Neural cell (in vitro differentiated cells): ENCODE data around the gene HMCN2. TPM values are rescaled to one million over a fixed set of nuclear protein-coding genes. Genes with fewer than 3 reads are reported as not detected.
"Not testable (repeated sequence)": the region's sequence is repeated elsewhere in the genome, so short reads cannot be mapped to it uniquely, and the experiment has no call there.

ENCODE experiments used
- H2AFZ ChIP-seq: fragments of 200-600, 300-800 bp; sonication (generic), shearing (Covaris generic); 2 replicates; pipeline ENCODE4 v1.6.0; 2014; ENCODE audit warnings: low read depth, mild to moderate bottlenecking, antibody characterized with exemption, low read length, moderate library complexity
- H3F3A ChIP-seq: fragments of 200-600 bp; shearing (Covaris generic); 2 replicates; pipeline ENCODE4 v1.6.1; 2016; ENCODE audit warnings: mild to moderate bottlenecking, moderate library complexity, mixed read lengths, antibody characterized with exemption, low read length; ENCODE audit not compliant: insufficient read depth, poor library complexity, severe bottlenecking
- H3K27ac ChIP-seq: fragments of 200-600, 300-800 bp; sonication (generic), shearing (Covaris generic); 2 replicates; pipeline ENCODE4 v1.5.1; 2014; ENCODE audit warnings: mild to moderate bottlenecking, low read length, moderate library complexity
- H3K27me3 ChIP-seq: fragments of 300-800, 200-600 bp; sonication (generic), shearing (Covaris generic); 2 replicates; pipeline ENCODE4 v1.6.0; 2014; ENCODE audit warnings: mild to moderate bottlenecking, low read depth, low read length, moderate library complexity; ENCODE audit not compliant: insufficient read depth
- H3K36me3 ChIP-seq: fragments of 300-800, 200-600 bp; sonication (generic), shearing (Covaris generic); 2 replicates; pipeline ENCODE4 v1.5.1; 2014; ENCODE audit warnings: mild to moderate bottlenecking, antibody characterized with exemption, low read length, moderate library complexity; ENCODE audit not compliant: insufficient read depth
- H3K4me2 ChIP-seq: fragments of 300-800, 200-600 bp; sonication (generic), shearing (Covaris generic); 2 replicates; pipeline ENCODE4 v1.6.0; 2014; ENCODE audit warnings: mild to moderate bottlenecking, low read length
- H3K4me3 ChIP-seq: fragments of 300-800, 200-600 bp; sonication (generic), shearing (Covaris generic); 2 replicates; pipeline ENCODE4 v1.5.1; 2014; ENCODE audit warnings: mild to moderate bottlenecking, low read length, moderate library complexity
- H3K79me2 ChIP-seq: fragments of 200-600 bp; shearing (Covaris generic); replicated peaks from 2 replicates; pipeline ENCODE4 v1.6.0; 2014; ENCODE audit warnings: mild to moderate bottlenecking, low read length, moderate library complexity; ENCODE audit not compliant: insufficient read depth
- H3K9ac ChIP-seq: fragments of 300-800, 200-600 bp; sonication (generic), shearing (Covaris generic); 2 replicates; pipeline ENCODE4 v1.6.1; 2016; ENCODE audit warnings: mild to moderate bottlenecking, low read length, mixed read lengths
- H3K9me2 ChIP-seq: fragments of 200-600 bp; shearing (Covaris generic); 2 replicates; pipeline ENCODE4 v1.6.1; 2016; ENCODE audit warnings: mild to moderate bottlenecking, low read length, mixed read lengths; ENCODE audit not compliant: insufficient read depth
- H3K9me3 ChIP-seq: fragments of 200-600, 300-800 bp; sonication (generic), shearing (Covaris generic); 2 replicates; pipeline ENCODE4 v1.6.1; 2016; ENCODE audit warnings: mild to moderate bottlenecking, mixed run types, low read length, moderate library complexity, mixed read lengths
- H4K20me1 ChIP-seq: fragments of 200-600 bp; shearing (Covaris generic); 2 replicates; pipeline ENCODE4 v1.6.1; 2016; ENCODE audit warnings: mild to moderate bottlenecking, mixed run types; ENCODE audit not compliant: insufficient read depth
- EP300 ChIP-seq: fragments of 450-650 bp; conservative IDR thresholded peaks from 2 replicates; pipeline ENCODE4 v1.6.1; 2014; ENCODE audit warnings: antibody characterized with exemption, mild to moderate bottlenecking, moderate library complexity; ENCODE audit not compliant: poor library complexity, severe bottlenecking
- EZH2 ChIP-seq: fragments of 200-600, 300-800 bp; shearing (Covaris generic), sonication (generic); IDR thresholded peaks from 2 replicates; pipeline ENCODE4 v1.6.1; 2014; ENCODE audit warnings: antibody characterized with exemption, low read length, borderline replicate concordance, mild to moderate bottlenecking; ENCODE audit not compliant: insufficient read depth, poor library complexity, severe bottlenecking
- MXI1 ChIP-seq: fragments of 450-650 bp; conservative IDR thresholded peaks from 2 replicates; pipeline ENCODE4 v1.6.1; 2014; ENCODE audit warnings: antibody characterized with exemption, mild to moderate bottlenecking; ENCODE audit not compliant: poor library complexity, severe bottlenecking
- POLR2AphosphoS5 ChIP-seq: IDR thresholded peaks from 2 replicates; pipeline ENCODE4 v1.6.1; 2012
- RAD21 ChIP-seq: fragments of 450-650 bp; conservative IDR thresholded peaks from 2 replicates; pipeline ENCODE4 v1.6.1; 2014; ENCODE audit warnings: antibody characterized with exemption, mild to moderate bottlenecking, moderate library complexity
- SMC3 ChIP-seq: fragments of 450-650 bp; conservative IDR thresholded peaks from 2 replicates; pipeline ENCODE4 v1.6.1; 2014; ENCODE audit warnings: antibody characterized with exemption, mild to moderate bottlenecking, moderate library complexity; ENCODE audit not compliant: poor library complexity
- TAF1 ChIP-seq: IDR thresholded peaks from 2 replicates; pipeline ENCODE4 v1.6.1; 2012; ENCODE audit warnings: low read depth
- polyA plus RNA-seq: library from polyadenylated mRNA; depleted of rRNA; stranded (reverse); fragments of >200 nt; gene quantifications from 2 replicates; pipeline ENCODE4 v1.2.3, GENCODE V29; 2014
- TF ChIP-seq, protein P1 (sequence below): fragments of 450-650 bp; IDR thresholded peaks from 2 replicates; pipeline ENCODE4 v1.5.1; 2014; ENCODE audit warnings: antibody characterized with exemption, mild to moderate bottlenecking, moderate library complexity; ENCODE audit not compliant: poor library complexity, severe bottlenecking
- TF ChIP-seq, protein P2 (sequence below): IDR thresholded peaks from 2 replicates; pipeline ENCODE4 v1.6.1; 2012; ENCODE audit warnings: borderline replicate concordance

The HMCN2 gene
- polyA plus RNA-seq, 1 donor from 2014 or later = 1.7 TPM

DNA sequence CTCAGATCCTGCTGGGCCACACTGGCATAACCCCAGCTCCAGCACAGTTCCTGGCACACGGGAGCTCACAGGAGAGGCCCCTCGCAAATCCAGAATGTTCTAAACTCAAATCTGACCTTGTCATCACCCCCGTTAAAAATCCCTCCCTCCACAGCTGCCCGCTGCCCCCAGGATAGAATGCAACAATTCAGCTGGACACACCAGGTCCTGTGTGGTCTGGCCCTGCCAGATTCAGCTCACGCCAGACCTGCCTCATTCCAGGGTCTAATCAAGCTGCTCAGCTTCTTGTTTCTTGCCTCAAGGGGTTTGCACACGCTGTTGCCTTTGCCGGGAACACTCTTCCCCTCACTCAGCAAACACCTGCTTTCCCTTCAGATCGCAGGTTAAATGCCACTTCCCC lies 134.2 kb downstream of the HMCN2 start:
- Histone ChIP-seq H3K4me3 (no peak overlapping the region), H3K27ac (no peak overlapping the region), H2AFZ (no peak overlapping the region), H3K9me2 (no peaks in the 10 kb centered on the region), H3K9ac (no peak overlapping the region), H3K79me2 (no peaks in the 10 kb centered on the region), H4K20me1 (no peaks in the 10 kb centered on the region), H3F3A (no peaks in the 10 kb centered on the region), H3K9me3 (no peaks in the 10 kb centered on the region), H3K4me2 (no peak overlapping the region), H3K36me3 (no peaks in the 10 kb centered on the region), H3K27me3 (no peaks in the 10 kb centered on the region)
- TF ChIP-seq TAF1 = no peak
- no peak for TF ChIP-seq SMC3
- TF ChIP-seq, protein P1, sequence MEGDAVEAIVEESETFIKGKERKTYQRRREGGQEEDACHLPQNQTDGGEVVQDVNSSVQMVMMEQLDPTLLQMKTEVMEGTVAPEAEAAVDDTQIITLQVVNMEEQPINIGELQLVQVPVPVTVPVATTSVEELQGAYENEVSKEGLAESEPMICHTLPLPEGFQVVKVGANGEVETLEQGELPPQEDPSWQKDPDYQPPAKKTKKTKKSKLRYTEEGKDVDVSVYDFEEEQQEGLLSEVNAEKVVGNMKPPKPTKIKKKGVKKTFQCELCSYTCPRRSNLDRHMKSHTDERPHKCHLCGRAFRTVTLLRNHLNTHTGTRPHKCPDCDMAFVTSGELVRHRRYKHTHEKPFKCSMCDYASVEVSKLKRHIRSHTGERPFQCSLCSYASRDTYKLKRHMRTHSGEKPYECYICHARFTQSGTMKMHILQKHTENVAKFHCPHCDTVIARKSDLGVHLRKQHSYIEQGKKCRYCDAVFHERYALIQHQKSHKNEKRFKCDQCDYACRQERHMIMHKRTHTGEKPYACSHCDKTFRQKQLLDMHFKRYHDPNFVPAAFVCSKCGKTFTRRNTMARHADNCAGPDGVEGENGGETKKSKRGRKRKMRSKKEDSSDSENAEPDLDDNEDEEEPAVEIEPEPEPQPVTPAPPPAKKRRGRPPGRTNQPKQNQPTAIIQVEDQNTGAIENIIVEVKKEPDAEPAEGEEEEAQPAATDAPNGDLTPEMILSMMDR = no peak

DNA sequence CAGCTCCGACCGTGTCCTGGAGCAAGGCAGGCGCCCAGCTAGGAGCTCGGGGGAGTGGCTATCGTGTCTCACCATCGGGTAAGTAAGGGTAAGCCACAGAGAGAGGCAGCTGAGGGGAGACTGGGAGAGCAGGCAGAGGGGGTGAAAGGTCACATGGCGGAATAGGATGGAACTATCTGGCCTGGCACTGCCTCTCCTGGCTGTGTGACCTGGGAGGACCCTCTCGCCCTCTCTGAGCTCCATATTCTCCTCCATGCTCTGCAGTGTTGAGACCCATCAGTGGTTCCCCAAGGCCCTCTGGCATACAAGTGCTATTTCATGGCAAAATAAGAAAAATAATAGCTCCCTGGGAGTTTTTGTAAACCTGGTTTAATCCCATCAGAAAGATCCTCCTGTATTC lies 135.3 kb downstream of the HMCN2 start:
- Histone ChIP-seq H3K9me2 (no peaks in the 10 kb centered on the region), H3K36me3 (no peaks in the 10 kb centered on the region), H2AFZ (no peak overlapping the region), H3K27me3 (no peaks in the 10 kb centered on the region), H3K9ac (no peak overlapping the region), H3K4me3 (no peak overlapping the region), H4K20me1 (no peaks in the 10 kb centered on the region), H3K4me2 (no peak overlapping the region), H3K27ac (no peak overlapping the region), H3F3A (no peaks in the 10 kb centered on the region), H3K79me2 (no peaks in the 10 kb centered on the region), H3K9me3 (no peaks in the 10 kb centered on the region)
- TF ChIP-seq EZH2 (no peak), EP300 (no peak), TAF1 (no peak), RAD21 (no peak), MXI1 (no peak), POLR2AphosphoS5 (no peak), SMC3 (no peak)
- TF ChIP-seq, protein P1 = no peak
- TF ChIP-seq, protein P2, sequence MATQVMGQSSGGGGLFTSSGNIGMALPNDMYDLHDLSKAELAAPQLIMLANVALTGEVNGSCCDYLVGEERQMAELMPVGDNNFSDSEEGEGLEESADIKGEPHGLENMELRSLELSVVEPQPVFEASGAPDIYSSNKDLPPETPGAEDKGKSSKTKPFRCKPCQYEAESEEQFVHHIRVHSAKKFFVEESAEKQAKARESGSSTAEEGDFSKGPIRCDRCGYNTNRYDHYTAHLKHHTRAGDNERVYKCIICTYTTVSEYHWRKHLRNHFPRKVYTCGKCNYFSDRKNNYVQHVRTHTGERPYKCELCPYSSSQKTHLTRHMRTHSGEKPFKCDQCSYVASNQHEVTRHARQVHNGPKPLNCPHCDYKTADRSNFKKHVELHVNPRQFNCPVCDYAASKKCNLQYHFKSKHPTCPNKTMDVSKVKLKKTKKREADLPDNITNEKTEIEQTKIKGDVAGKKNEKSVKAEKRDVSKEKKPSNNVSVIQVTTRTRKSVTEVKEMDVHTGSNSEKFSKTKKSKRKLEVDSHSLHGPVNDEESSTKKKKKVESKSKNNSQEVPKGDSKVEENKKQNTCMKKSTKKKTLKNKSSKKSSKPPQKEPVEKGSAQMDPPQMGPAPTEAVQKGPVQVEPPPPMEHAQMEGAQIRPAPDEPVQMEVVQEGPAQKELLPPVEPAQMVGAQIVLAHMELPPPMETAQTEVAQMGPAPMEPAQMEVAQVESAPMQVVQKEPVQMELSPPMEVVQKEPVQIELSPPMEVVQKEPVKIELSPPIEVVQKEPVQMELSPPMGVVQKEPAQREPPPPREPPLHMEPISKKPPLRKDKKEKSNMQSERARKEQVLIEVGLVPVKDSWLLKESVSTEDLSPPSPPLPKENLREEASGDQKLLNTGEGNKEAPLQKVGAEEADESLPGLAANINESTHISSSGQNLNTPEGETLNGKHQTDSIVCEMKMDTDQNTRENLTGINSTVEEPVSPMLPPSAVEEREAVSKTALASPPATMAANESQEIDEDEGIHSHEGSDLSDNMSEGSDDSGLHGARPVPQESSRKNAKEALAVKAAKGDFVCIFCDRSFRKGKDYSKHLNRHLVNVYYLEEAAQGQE = no peak

DNA sequence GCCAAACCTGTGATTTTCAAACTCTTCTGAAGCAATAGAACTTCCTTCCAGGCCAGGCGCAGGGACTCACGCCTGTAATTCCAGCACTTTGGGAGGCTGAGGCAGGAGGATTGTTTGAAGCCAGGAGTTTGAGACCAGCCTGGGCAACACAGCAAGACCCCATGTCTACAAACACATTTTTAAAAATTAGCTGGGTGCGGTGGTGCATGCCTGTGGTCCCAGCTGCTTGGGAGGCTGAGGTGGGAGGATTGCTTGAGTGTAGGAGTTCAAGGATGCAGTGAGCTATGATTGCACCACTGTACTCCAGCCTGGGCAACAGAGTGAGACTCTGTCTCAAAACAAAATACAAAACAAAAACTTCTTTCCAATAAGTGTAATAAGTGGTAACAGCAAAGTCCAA lies 136.2 kb downstream of the HMCN2 start:
- not testable (repeated sequence) for H3K79me2 ChIP-seq, H3K27ac ChIP-seq, H2AFZ ChIP-seq, H4K20me1 ChIP-seq, H3K4me3 ChIP-seq, H3K9me2 ChIP-seq, H3K4me2 ChIP-seq, H3K9me3 ChIP-seq, H3K27me3 ChIP-seq, H3F3A ChIP-seq, H3K36me3 ChIP-seq, H3K9ac ChIP-seq
